ENCODE measurements around the gene DGKI.

DNA sequence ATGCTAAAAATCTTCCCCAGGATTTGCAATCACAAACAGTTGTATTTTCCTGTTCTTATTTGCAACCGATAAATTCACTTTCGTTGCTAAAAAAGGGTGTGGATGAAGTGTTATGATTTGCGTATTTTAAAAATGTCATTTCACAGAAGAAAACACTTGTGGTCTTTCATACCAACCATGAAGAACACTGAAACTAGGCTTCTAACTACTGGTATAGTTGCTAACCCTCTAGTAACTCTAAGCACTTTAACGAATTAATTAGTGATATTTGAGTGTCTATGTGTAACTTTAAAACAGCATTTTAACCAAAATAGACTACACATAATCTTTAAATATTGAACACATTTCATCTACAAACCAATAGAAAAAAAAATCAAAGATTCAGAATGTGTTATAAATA is 315.1 kb downstream of the DGKI start:
- TF ChIP-seq, protein P1, sequence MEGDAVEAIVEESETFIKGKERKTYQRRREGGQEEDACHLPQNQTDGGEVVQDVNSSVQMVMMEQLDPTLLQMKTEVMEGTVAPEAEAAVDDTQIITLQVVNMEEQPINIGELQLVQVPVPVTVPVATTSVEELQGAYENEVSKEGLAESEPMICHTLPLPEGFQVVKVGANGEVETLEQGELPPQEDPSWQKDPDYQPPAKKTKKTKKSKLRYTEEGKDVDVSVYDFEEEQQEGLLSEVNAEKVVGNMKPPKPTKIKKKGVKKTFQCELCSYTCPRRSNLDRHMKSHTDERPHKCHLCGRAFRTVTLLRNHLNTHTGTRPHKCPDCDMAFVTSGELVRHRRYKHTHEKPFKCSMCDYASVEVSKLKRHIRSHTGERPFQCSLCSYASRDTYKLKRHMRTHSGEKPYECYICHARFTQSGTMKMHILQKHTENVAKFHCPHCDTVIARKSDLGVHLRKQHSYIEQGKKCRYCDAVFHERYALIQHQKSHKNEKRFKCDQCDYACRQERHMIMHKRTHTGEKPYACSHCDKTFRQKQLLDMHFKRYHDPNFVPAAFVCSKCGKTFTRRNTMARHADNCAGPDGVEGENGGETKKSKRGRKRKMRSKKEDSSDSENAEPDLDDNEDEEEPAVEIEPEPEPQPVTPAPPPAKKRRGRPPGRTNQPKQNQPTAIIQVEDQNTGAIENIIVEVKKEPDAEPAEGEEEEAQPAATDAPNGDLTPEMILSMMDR (IDR thresholded peaks at IDR 0.05; ENCODE audit: low read depth, low read length) = no peak
- no peak for TF ChIP-seq EZH2phosphoT487 (IDR thresholded peaks at IDR 0.05; ENCODE audit: low read depth)
